Prostate gland (tissue), 2 donors: ENCODE data around the gene CARMIL1.

ENCODE experiments used
- CTCF ChIP-seq, 4 experiments: fragments of 200-600 bp in 2 of 4; fragments of 450-650 bp in 2 of 4; sonication (generic) in 2 of 4; IDR thresholded peaks; 1 replicate in 3 of 4; 2 replicates in 1 of 4; pipeline ENCODE4 v1.5.1; 2016 to 2019; ENCODE audit warnings: antibody characterized with exemption in 4 of 4, mild to moderate bottlenecking in 2 of 4, moderate library complexity in 2 of 4
- POLR2A ChIP-seq: fragments of 450-650 bp; IDR thresholded peaks from one replicate; pipeline ENCODE4 v1.6.1; 2016; ENCODE audit warnings: antibody characterized with exemption, mild to moderate bottlenecking
- POLR2AphosphoS5 ChIP-seq: sonication (generic); formaldehyde crosslinking; IDR thresholded peaks from one replicate; pipeline ENCODE4 v1.6.1; 2017; ENCODE audit warnings: antibody characterized with exemption

GRCh38 chr6:25343984-25344383 is 64.8 kb downstream of the CARMIL1 start:
- TF ChIP-seq CTCF (IDR thresholded peaks at IDR 0.05) = no peak
- no peak for TF ChIP-seq POLR2A
- TF ChIP-seq POLR2AphosphoS5 = no peak
